ENCODE measurements around the gene IGLL5.
"Not testable (repeated sequence)": the region's sequence is repeated elsewhere in the genome, so short reads cannot be mapped to it uniquely, and the experiment has no call there.

Gene IGLL5

GRCh38 chr22:22884010-22884887 lies 3.4 kb upstream of the IGLL5 start:
- peak; percentile 88 for DNase-seq (ENCODE audit: low spot score)

- DNase-seq (ENCODE audit: low spot score): no peak
These were observed 2.5 kb upstream of the IGLL5 start for GRCh38 chr22:22884888-22885840.

GRCh38 chr22:22886546-22886945 lies 1.1 kb upstream of the IGLL5 start:
- no peak for DNase-seq (ENCODE audit: low spot score)

- no peak for DNase-seq (ENCODE audit: low spot score)
These were observed 1.1 kb downstream of the IGLL5 start for GRCh38 chr22:22888571-22889353.

- no peak for DNase-seq (ENCODE audit: low spot score)
These were observed 2.5 kb downstream of the IGLL5 start for GRCh38 chr22:22890085-22890484.

- DNase-seq (ENCODE audit: low spot score): no peak
These were observed 3.6 kb downstream of the IGLL5 start for GRCh38 chr22:22891139-22891621.

- no peak for DNase-seq (ENCODE audit: low spot score)
These were observed 4.8 kb downstream of the IGLL5 start for GRCh38 chr22:22892096-22893052.

GRCh38 chr22:22893077-22893805 lies 5.6 kb downstream of the IGLL5 start:
- no peak for DNase-seq (ENCODE audit: low spot score)

- no peak for DNase-seq (ENCODE audit: low spot score)
These were observed 6.5 kb downstream of the IGLL5 start for GRCh38 chr22:22893891-22894739.

GRCh38 chr22:22894740-22895731 lies 7.4 kb downstream of the IGLL5 start:
- DNase-seq (ENCODE audit: low spot score): no peak

- DNase-seq (ENCODE audit: low spot score): no peak
These were observed 8.3 kb downstream of the IGLL5 start for GRCh38 chr22:22895776-22896445.

- no peak for DNase-seq (ENCODE audit: low spot score)
These were observed 9.0 kb downstream of the IGLL5 start for GRCh38 chr22:22896601-22897000.

GRCh38 chr22:22897091-22897490 lies 9.5 kb downstream of the IGLL5 start:
- no peak for DNase-seq (ENCODE audit: low spot score)

- no peak for DNase-seq (ENCODE audit: low spot score)
These were observed 10.3 kb downstream of the IGLL5 start for GRCh38 chr22:22897947-22898346.

- DNase-seq (ENCODE audit: low spot score): not testable (repeated sequence)
These were observed 10.9 kb downstream of the IGLL5 start for GRCh38 chr22:22898411-22898950.

- DNase-seq (ENCODE audit: low spot score): not testable (repeated sequence)
These were observed 11.9 kb downstream of the IGLL5 start for GRCh38 chr22:22899342-22900080.
